ENCODE measurements around the gene ITPR3. TPM values are rescaled to one million over a fixed set of nuclear protein-coding genes. Genes with fewer than 3 reads are reported as not detected.

ITPR3 gene
- total RNA-seq, 3 donors from 2014 or later (not counting 1 experiment from before 2014, with no cell fraction given) = 45.5 to 66.7 (median 46.0) TPM

DNA sequence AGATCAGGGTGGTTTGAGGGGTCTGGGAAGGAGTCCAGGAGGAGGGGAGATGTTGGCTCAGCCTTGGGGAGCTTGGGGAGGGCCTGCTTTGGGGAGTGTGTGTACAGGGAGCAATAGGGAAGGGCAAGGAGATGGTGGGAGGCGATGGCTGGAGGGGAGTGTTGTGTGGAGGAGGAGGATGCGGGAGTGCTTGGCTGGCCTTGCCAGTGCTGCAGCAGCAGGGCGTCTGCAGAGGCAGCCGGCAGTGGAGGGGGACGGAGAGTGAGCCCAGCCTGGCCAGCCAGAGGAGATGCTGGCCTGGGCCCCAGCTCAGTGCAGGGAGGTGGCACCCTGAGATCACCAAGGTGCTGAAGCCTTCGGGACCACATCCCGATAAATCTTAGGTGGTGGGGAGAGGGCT is 121.7 kb downstream of the ITPR3 start:
- intact Hi-C loops (cut with micrococcal nuclease) = no loop called here
- no peak overlapping the region for H3K27ac ChIP-seq (ENCODE audit: low read length)
- no peaks in the 10 kb centered on the region for H3K36me3 ChIP-seq (ENCODE audit: control insufficient read depth, insufficient read depth, low read length)
- peaks cover 7 to 12% of the 10 kb centered on the region in 2 donors for H3K27me3 Mint-ChIP-seq (ENCODE audit: low read depth in 2 of 2)
- H3K4me3 ChIP-seq (ENCODE audit: low read length) = no peak overlapping the region
- WGBS (ENCODE audit: insufficient coverage) = 81% methylated on average over 7 of the region's 7 CpGs
- peaks cover 5% of the 10 kb centered on the region in 2 donors for H3K4me1 Mint-ChIP-seq
- no peak for ATAC-seq
- no peak overlapping the region for H3K4me3 Mint-ChIP-seq
- no peak overlapping the region for H3K27ac Mint-ChIP-seq
- TF ChIP-seq CTCF (IDR thresholded peaks at IDR 0.05) = no peak
- H3K36me3 Mint-ChIP-seq = no peaks in the 10 kb centered on the region
- DNase-seq = no peak
- no peaks in the 10 kb centered on the region for H3K27me3 ChIP-seq (ENCODE audit: control insufficient read depth, insufficient read depth, low read length)
- H3K9me3 Mint-ChIP-seq = no peaks in the 10 kb centered on the region
- no peaks in the 10 kb centered on the region for H3K4me1 ChIP-seq (ENCODE audit: control insufficient read depth, insufficient read depth, low read length)
- no peaks in the 10 kb centered on the region for H3K9me3 ChIP-seq (ENCODE audit: control insufficient read depth, insufficient read depth, low read length)

GRCh38 chr6:33744001-33744848 is 123.1 kb downstream of the ITPR3 start:
- WGBS (ENCODE audit: insufficient coverage) = 38% methylated on average over 10 of the region's 11 CpGs
- H3K27me3 Mint-ChIP-seq (ENCODE audit: low read depth in 2 of 2) = peaks cover 7 to 12% of the 10 kb centered on the region in 2 donors
- no peaks in the 10 kb centered on the region for H3K9me3 Mint-ChIP-seq
- no peak overlapping the region for H3K27ac ChIP-seq (ENCODE audit: low read length)
- TF ChIP-seq CTCF (IDR thresholded peaks at IDR 0.05) = peak; percentile 75
- H3K4me1 ChIP-seq (ENCODE audit: control insufficient read depth, insufficient read depth, low read length) = no peaks in the 10 kb centered on the region
- H3K36me3 Mint-ChIP-seq = no peaks in the 10 kb centered on the region
- no peak overlapping the region for H3K27ac Mint-ChIP-seq
- H3K4me1 Mint-ChIP-seq = peaks cover 5% of the 10 kb centered on the region in 2 donors
- H3K4me3 Mint-ChIP-seq = no peak overlapping the region
- H3K9me3 ChIP-seq (ENCODE audit: control insufficient read depth, insufficient read depth, low read length) = no peaks in the 10 kb centered on the region
- DNase-seq = peak; percentile 66 to 86
- H3K4me3 ChIP-seq (ENCODE audit: low read length) = no peak overlapping the region
- no peaks in the 10 kb centered on the region for H3K27me3 ChIP-seq (ENCODE audit: control insufficient read depth, insufficient read depth, low read length)
- intact Hi-C loops (cut with micrococcal nuclease) = loop anchor here (1.0 kb wide), 3 partner anchors 159 to 410 kb away; no protein-coding TSS in a partner anchor
- H3K36me3 ChIP-seq (ENCODE audit: control insufficient read depth, insufficient read depth, low read length) = no peaks in the 10 kb centered on the region
- ATAC-seq = peak; percentile 71 to 91 (median 86)

DNA sequence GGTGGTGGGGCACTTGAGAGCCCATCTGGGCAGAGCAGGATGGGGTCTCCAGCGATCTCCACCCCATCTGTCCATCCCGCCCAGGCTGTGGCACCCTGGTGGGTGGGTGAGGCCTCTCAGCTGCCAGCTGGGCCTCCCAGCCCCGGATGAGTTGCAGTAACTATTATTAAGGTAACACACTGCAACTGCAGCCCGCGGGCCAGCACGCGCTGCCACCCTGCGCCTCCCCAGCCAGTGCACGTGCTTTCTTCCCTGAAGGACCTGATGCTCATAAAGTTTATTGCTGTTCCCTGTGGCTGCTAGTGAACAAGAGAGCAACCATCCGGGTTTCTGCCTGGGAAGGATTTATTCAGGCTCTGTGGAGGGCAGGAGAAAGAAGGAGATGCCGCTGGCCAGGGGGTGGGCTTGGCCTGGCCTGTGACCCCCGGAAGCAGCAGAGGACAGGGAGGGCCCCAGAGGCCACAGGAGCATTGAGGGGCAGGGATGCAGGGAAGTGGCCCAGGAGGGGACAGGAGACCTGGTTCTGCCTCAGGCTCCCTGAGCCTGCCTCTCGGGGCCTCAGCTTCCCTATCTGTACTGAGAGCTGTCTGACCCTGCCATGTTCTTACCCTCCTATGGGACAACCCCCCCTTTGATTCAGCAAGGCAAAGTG is 123.9 kb downstream of the ITPR3 start:
- intact Hi-C loops (cut with micrococcal nuclease) = loop anchor here (1.0 kb wide), 3 partner anchors 160 to 409 kb away; no protein-coding TSS in a partner anchor
- DNase-seq = no peak
- no peaks in the 10 kb centered on the region for H3K9me3 ChIP-seq (ENCODE audit: control insufficient read depth, insufficient read depth, low read length)
- H3K27ac ChIP-seq (ENCODE audit: low read length) = no peak overlapping the region
- no peak for TF ChIP-seq CTCF (IDR thresholded peaks at IDR 0.05)
- H3K4me3 ChIP-seq (ENCODE audit: low read length) = no peak overlapping the region
- no peak overlapping the region for H3K27ac Mint-ChIP-seq
- no peak for ATAC-seq
- 79% methylated on average over 13 of the region's 13 CpGs for WGBS (ENCODE audit: insufficient coverage)
- no peaks in the 10 kb centered on the region for H3K9me3 Mint-ChIP-seq
- H3K4me1 Mint-ChIP-seq = peaks cover 5% of the 10 kb centered on the region in 2 donors
- no peak overlapping the region for H3K4me3 Mint-ChIP-seq
- H3K36me3 Mint-ChIP-seq = no peaks in the 10 kb centered on the region
- no peaks in the 10 kb centered on the region for H3K27me3 ChIP-seq (ENCODE audit: control insufficient read depth, insufficient read depth, low read length)
- no peaks in the 10 kb centered on the region for H3K4me1 ChIP-seq (ENCODE audit: control insufficient read depth, insufficient read depth, low read length)
- H3K27me3 Mint-ChIP-seq (ENCODE audit: low read depth in 2 of 2) = peaks cover 7 to 12% of the 10 kb centered on the region in 2 donors
- no peaks in the 10 kb centered on the region for H3K36me3 ChIP-seq (ENCODE audit: control insufficient read depth, insufficient read depth, low read length)

All from natural killer cell (primary cell).